NCI-H524 (cell line): Measurements from ENCODE around the gene ZNF415.
"Not testable (repeated sequence)": the region's sequence is repeated elsewhere in the genome, so short reads cannot be mapped to it uniquely, and the experiment has no call there.

Experiments
- DNase-seq, 2 experiments: peaks; one replicate each; lab custom pipeline; 2025; lab: John Stamatoyannopoulos, UW

The ZNF415 gene

GRCh38 chr19:53132141-53132991 is at the start of gene ZNF415:
Gene ZNF415, minus strand, starts transcription at chr19:53132910. Its CDS starts 10,234 bp downstream, at chr19:53122676.
- peak; percentile 19 to 59 for DNase-seq

DNA sequence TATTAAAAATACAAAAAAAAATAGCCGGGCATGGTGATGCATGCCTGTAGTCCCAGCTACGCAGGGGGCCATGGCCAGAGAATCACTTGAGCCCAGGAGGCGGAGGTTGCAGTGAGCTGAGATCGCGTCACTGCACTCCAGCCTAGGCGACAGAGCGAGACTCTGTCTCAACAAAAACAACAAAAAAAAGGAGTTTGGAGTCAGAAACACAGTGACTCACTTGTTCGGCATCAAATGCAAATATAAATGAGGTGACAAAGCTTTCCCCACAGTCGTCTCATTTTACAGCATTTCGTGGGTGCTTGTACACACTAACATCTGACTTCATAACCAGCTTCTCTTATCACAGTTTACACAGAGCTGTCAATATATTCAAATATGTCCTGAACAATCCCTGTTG is 49.5 kb upstream of the ZNF415 start:
- no peak for DNase-seq

- DNase-seq, result no peak
Measured at GRCh38 chr19:53177986-53178385, 45.3 kb upstream of the ZNF415 start.

GRCh38 chr19:53172889-53173288 is 40.2 kb upstream of the ZNF415 start:
- no peak for DNase-seq

GRCh38 chr19:53165691-53166091 is 33.0 kb upstream of the ZNF415 start:
- no peak for DNase-seq

- no peak for DNase-seq
Measured at GRCh38 chr19:53161123-53161522, 28.4 kb upstream of the ZNF415 start.

- DNase-seq, result no peak
Measured at GRCh38 chr19:53160350-53160749, 27.6 kb upstream of the ZNF415 start.

DNA sequence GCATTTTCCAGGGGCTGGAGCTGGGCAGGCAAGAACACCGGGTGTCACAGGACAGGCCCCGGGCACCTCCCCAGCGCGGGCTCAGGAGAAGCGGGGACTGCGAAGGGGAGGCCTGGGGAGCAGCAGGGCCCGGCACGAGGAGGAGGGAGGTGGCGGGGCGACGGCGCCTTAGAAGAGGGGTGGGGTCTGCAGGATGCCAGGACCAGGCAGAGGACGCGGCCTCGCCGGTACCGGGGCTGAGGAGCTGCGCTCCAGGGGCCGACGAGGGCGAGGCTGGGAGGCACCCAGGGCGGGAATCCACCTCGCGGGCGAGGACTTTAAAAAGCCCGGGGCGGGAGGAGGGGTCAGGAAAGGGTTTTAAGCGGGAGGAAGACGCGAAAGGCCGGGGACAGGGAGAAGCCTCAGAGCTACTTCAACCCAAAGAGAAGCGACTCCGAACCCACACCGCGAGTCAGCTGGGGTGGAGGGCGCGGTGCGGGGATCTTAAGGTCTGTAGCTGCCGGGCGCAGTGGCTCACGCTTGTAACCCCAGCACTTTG is 25.5 kb upstream of the ZNF415 start:
- DNase-seq, result no peak

- DNase-seq, result no peak
Measured at GRCh38 chr19:53157626-53158025, 24.9 kb upstream of the ZNF415 start.

- no peak for DNase-seq
Measured at GRCh38 chr19:53156850-53157249, 24.1 kb upstream of the ZNF415 start.

GRCh38 chr19:53147645-53148044 is 14.9 kb upstream of the ZNF415 start:
- no peak for DNase-seq

- DNase-seq, result no peak
Measured at GRCh38 chr19:53140351-53140750, 7.6 kb upstream of the ZNF415 start.

DNA sequence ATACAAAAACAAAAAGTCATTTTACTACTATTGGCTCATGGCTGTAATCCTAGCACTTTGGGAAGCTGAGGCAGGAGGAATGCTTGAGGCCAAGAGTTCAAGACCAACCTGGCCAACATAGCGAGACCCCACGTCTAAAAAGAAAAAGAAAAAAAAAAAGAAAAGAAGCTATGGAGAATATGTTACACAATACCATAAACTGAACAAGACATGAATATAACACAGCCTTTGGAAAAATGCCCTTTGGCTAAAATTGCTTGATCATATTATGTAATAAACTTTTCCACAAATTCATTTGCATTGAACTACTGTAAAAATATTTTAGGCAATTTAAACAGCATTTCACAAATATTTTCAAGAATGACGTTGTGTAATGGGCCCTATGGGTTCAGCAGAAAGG is 3.7 kb upstream of the ZNF415 start:
- no peak for DNase-seq

- DNase-seq, result no peak
Measured at GRCh38 chr19:53131727-53132126, 983 bp downstream of the ZNF415 start.

GRCh38 chr19:53131085-53131590 is 1.6 kb downstream of the ZNF415 start:
- DNase-seq, result no peak

- no peak for DNase-seq
Measured at GRCh38 chr19:53130506-53130905, 2.2 kb downstream of the ZNF415 start.

GRCh38 chr19:53126733-53127526 is 5.8 kb downstream of the ZNF415 start:
- not testable (repeated sequence) for DNase-seq

DNA sequence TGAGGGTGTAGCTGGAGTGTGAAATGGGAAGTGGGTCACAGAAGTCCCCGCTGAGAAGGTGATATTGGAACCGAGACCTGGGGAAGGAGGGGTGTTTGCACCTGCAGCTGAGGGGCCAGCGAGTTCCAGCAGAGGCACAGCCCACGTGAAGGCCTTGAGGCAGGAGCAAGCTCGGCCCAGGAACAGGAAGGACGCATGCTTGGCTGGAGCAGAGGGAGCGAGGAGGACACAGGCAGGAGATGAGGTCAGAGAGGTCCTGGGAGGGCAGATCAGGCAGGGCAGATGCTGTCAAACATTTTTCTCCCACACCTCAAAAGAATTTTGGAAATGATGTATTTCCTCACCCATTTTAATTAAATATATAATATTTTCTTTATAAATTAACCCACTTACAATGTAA is 9.3 kb downstream of the ZNF415 start:
- no peak for DNase-seq

DNA sequence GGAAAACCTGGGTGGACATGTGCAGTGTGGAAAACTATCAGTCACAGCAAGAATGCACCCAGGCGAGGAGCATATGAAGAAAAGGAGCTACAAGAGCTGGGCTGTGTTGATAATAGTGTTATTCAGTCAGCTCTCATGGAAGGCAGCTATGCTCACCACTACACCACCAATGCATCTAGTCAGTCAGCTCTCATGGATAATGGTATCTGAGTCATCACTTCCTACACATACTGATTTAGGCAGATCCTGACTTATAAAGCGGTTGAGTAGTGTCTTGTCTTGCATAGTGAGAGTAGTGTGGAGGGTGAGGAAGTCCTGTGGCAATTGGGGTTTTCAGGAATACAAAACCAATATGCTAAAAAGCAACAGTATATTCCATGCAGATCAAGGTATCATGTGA is 20.4 kb downstream of the ZNF415 start:
- DNase-seq, result no peak

DNA sequence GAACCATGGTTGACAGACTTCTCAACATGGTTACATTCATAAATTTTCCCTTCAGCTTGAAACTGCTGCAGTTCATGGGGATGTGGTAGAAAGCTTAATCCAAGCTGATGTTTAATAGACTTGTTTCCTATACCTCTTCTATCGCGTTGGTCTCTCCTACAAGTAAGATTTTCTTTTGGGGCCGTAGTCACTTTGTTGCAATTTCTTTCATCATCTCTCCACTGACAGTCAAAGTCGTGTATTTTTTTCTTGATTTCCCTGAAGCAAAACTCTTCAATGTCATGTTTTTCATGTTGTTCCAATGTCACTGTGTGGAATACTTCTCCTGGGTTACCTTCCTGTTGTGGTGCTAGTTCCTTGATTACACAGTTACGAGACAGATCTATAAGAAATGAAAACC is 23.2 kb downstream of the ZNF415 start:
- no peak for DNase-seq

GRCh38 chr19:53103234-53104203 is 29.2 kb downstream of the ZNF415 start, which contains the start of gene ZNF160:
Gene ZNF160, minus strand, starts transcription at chr19:53103422. Its CDS starts 17,146 bp downstream, at chr19:53086276.
- peak; percentile 97 to 98 for DNase-seq
